BE2C (cell line): ENCODE data around the gene NFATC1.

Experiments used
- DNase-seq: peaks from one replicate; pipeline ENCODE4 v3.0.0-alpha.2; 2020
- H3K27me3 ChIP-seq: fragments of 250-450 bp; sonication (Bioruptor Pico); 2 replicates; pipeline ENCODE4 v1.5.1; 2020; ENCODE audit warnings: mild to moderate bottlenecking
- H3K36me3 ChIP-seq: fragments of 250-450 bp; sonication (Bioruptor Pico); 2 replicates; pipeline ENCODE4 v1.5.1; 2020; ENCODE audit warnings: mild to moderate bottlenecking
- H3K4me1 ChIP-seq: fragments of 250-450 bp; sonication (Bioruptor Pico); 2 replicates; pipeline ENCODE4 v1.5.1; 2020
- H3K4me3 ChIP-seq: 2 replicates; pipeline ENCODE4 v1.5.1; 2011; ENCODE audit warnings: low read depth, low read length
- H3K9me3 ChIP-seq: fragments of 250-450 bp; sonication (Bioruptor Pico); 2 replicates; pipeline ENCODE4 v1.5.1; 2020
- CTCF ChIP-seq: IDR thresholded peaks from 2 replicates; pipeline ENCODE4 v1.5.1; 2012; ENCODE audit warnings: mild to moderate bottlenecking, low read depth, low read length

The NFATC1 gene

GRCh38 chr18:79441420-79441819 lies 45.7 kb downstream of the NFATC1 start:
- Histone ChIP-seq H3K27me3 (no peaks in the 10 kb centered on the region), H3K4me1 (no peaks in the 10 kb centered on the region)

GRCh38 chr18:79442508-79443221 lies 46.9 kb downstream of the NFATC1 start:
- H3K4me3 ChIP-seq: no peak overlapping the region
- H3K27me3 ChIP-seq: no peaks in the 10 kb centered on the region
- no peaks in the 10 kb centered on the region for H3K36me3 ChIP-seq

More at GRCh38 chr18:79441420-79441819, 45.7 kb downstream of the NFATC1 start:
- no peak for DNase-seq
- no peaks in the 10 kb centered on the region for H3K36me3 ChIP-seq
- no peaks in the 10 kb centered on the region for H3K9me3 ChIP-seq
- TF ChIP-seq CTCF: no peak
- H3K4me3 ChIP-seq: no peak overlapping the region

GRCh38 chr18:79445221-79445620 lies 49.5 kb downstream of the NFATC1 start:
- Histone ChIP-seq H3K4me3 (no peak overlapping the region), H3K27me3 (no peaks in the 10 kb centered on the region), H3K4me1 (no peaks in the 10 kb centered on the region), H3K36me3 (no peaks in the 10 kb centered on the region), H3K9me3 (no peaks in the 10 kb centered on the region)
- no peak for TF ChIP-seq CTCF
- no peak for DNase-seq

More at GRCh38 chr18:79442508-79443221, 46.9 kb downstream of the NFATC1 start:
- Histone ChIP-seq H3K4me1 (no peaks in the 10 kb centered on the region), H3K9me3 (no peaks in the 10 kb centered on the region)
- TF ChIP-seq CTCF: no peak
- DNase-seq: no peak

- H3K36me3 ChIP-seq: no peaks in the 10 kb centered on the region
- no peak for TF ChIP-seq CTCF
- no peak for DNase-seq
These were observed 50.2 kb downstream of the NFATC1 start for GRCh38 chr18:79445696-79446561.

GRCh38 chr18:79446931-79447330 lies 51.2 kb downstream of the NFATC1 start:
- no peak for TF ChIP-seq CTCF
- H3K4me1 ChIP-seq: no peaks in the 10 kb centered on the region
- H3K36me3 ChIP-seq: no peaks in the 10 kb centered on the region
- no peaks in the 10 kb centered on the region for H3K27me3 ChIP-seq
- no peak for DNase-seq
- H3K4me3 ChIP-seq: no peak overlapping the region
- no peaks in the 10 kb centered on the region for H3K9me3 ChIP-seq

More at GRCh38 chr18:79445696-79446561, 50.2 kb downstream of the NFATC1 start:
- Histone ChIP-seq H3K27me3 (no peaks in the 10 kb centered on the region), H3K4me3 (no peak overlapping the region), H3K4me1 (no peaks in the 10 kb centered on the region), H3K9me3 (no peaks in the 10 kb centered on the region)
